Mesothelial cell of epicardium (in vitro differentiated cells): Measurements from ENCODE around the gene CUBN. TPM values are rescaled to one million over a fixed set of nuclear protein-coding genes. Genes with fewer than 3 reads are reported as not detected.

Experiments
- DNase-seq, 2 experiments: peaks; one replicate each; pipeline ENCODE4 v3.0.0; 2021; ENCODE audit warnings: low spot score in 2 of 2; ENCODE audit not compliant: unreplicated experiment in 2 of 2
- H3K27ac Mint-ChIP-seq: 2 replicates; pipeline ENCODE4 v1.8.0; 2021; ENCODE audit warnings: mixed read lengths
- H3K27me3 Mint-ChIP-seq: 2 replicates; pipeline ENCODE4 v1.8.0; 2021; ENCODE audit warnings: low read depth, mixed read lengths
- H3K36me3 Mint-ChIP-seq: 2 replicates; pipeline ENCODE4 v1.8.0; 2021; ENCODE audit warnings: mixed read lengths
- H3K4me1 Mint-ChIP-seq: 2 replicates; pipeline ENCODE4 v1.8.0; 2021; ENCODE audit warnings: mixed read lengths
- H3K4me3 Mint-ChIP-seq: 2 replicates; pipeline ENCODE4 v1.8.0; 2021; ENCODE audit warnings: mild to moderate bottlenecking, moderate library complexity, mixed read lengths
- H3K9me3 Mint-ChIP-seq: 2 replicates; pipeline ENCODE4 v1.8.0; 2021; ENCODE audit warnings: mixed read lengths
- total RNA-seq: library from RNA; stranded (reverse); gene quantifications from 3 replicates; pipeline ENCODE4 v1.2.1, GENCODE V29; 2021
- TF ChIP-seq, protein P1 (sequence below): fragments of 200-600 bp; sonication (generic); IDR thresholded peaks from one replicate; pipeline ENCODE4 v1.5.0; 2021; ENCODE audit warnings: antibody characterized with exemption; ENCODE audit not compliant: unreplicated experiment

The CUBN gene
- total RNA-seq, 1 donor from 2014 or later, result 1.5 TPM

DNA sequence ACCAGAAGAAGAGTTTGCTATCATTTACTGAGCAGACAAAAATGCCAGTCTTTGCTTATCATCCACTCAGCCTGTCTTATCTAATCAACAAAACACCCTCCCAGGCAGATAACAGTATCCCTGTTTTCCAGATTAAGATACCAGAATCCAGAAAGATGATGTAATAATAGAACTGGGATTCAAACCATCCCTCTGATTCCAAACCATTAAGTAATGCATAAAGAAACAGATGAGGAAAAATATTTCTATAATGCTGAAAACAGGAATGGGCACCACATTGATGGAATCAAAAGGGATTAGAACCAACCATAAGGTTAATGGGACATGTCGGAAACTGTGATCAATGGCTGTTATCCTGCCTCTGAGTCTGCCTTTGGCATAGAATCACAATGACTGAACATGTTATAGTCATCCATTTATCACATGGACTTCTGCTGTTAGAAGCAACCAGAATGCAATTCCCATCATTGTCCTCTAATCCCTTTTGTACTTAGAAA is 220.3 kb downstream of the CUBN start:
- DNase-seq, result no peak
- Mint-ChIP-seq H3K4me1 (peaks cover 19% of the 10 kb centered on the region), H3K27ac (no peak overlapping the region), H3K4me3 (no peak overlapping the region), H3K36me3 (no peaks in the 10 kb centered on the region), H3K9me3 (no peaks in the 10 kb centered on the region), H3K27me3 (no peaks in the 10 kb centered on the region)
- TF ChIP-seq, protein P1, sequence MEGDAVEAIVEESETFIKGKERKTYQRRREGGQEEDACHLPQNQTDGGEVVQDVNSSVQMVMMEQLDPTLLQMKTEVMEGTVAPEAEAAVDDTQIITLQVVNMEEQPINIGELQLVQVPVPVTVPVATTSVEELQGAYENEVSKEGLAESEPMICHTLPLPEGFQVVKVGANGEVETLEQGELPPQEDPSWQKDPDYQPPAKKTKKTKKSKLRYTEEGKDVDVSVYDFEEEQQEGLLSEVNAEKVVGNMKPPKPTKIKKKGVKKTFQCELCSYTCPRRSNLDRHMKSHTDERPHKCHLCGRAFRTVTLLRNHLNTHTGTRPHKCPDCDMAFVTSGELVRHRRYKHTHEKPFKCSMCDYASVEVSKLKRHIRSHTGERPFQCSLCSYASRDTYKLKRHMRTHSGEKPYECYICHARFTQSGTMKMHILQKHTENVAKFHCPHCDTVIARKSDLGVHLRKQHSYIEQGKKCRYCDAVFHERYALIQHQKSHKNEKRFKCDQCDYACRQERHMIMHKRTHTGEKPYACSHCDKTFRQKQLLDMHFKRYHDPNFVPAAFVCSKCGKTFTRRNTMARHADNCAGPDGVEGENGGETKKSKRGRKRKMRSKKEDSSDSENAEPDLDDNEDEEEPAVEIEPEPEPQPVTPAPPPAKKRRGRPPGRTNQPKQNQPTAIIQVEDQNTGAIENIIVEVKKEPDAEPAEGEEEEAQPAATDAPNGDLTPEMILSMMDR, result no peak

DNA sequence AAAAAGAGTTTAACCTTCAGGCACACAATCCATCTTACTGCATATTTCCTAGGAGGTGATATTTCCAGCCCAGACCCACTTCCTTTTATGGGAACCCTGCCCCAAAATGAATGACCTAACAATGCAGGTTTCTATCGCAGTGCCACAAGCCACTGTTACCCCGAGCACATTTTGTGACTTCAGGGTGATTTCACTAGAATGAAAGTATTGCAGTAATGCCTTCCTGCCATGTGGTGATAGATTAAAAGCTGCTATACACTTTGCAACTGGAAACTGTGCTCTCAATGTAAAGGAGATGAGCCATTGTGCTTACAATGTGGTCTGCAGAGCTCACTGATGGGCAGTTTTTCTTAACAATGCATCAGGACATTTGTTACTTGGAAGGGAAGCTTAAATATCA is 221.9 kb downstream of the CUBN start:
- DNase-seq, result no peak
- H3K36me3 Mint-ChIP-seq, result peaks cover 2% of the 10 kb centered on the region
- H3K27ac Mint-ChIP-seq, result peak overlapping the region; percentile 40
- H3K4me1 Mint-ChIP-seq, result peaks cover 19% of the 10 kb centered on the region
- H3K27me3 Mint-ChIP-seq, result no peaks in the 10 kb centered on the region
- no peak overlapping the region for H3K4me3 Mint-ChIP-seq
- TF ChIP-seq, protein P1, result no peak
- H3K9me3 Mint-ChIP-seq, result peaks cover 7% of the 10 kb centered on the region

DNA sequence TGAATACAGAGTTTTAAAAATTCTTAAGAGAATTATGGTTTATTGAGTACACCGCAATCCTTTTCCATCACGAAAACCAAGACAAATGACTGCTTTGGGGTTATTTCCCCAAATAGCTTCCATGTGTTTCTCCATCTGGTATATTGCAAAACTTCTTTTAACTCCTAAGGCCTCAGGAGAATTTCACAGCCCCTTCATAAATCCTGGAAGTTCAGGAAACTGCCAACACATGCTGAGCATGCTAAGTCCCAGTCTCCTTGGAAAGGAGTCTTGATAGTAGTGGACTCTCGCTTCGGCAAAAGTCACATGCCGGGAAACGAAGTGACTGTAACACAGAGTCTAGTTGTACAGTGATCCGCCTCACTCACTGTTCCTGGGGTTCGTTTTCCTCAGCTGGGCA is 224.3 kb downstream of the CUBN start:
- TF ChIP-seq, protein P1, result no peak
- Mint-ChIP-seq H3K27me3 (no peaks in the 10 kb centered on the region), H3K9me3 (peaks cover 11% of the 10 kb centered on the region), H3K4me1 (peaks cover 19% of the 10 kb centered on the region), H3K4me3 (no peak overlapping the region), H3K36me3 (peaks cover 5% of the 10 kb centered on the region), H3K27ac (peak overlapping the region; percentile 5)
- DNase-seq, result no peak

GRCh38 chr10:16904639-16905061 is 225.0 kb downstream of the CUBN start:
- Mint-ChIP-seq H3K27me3 (no peaks in the 10 kb centered on the region), H3K4me1 (peaks cover 15% of the 10 kb centered on the region), H3K4me3 (no peak overlapping the region), H3K36me3 (peaks cover 5% of the 10 kb centered on the region), H3K9me3 (peaks cover 11% of the 10 kb centered on the region), H3K27ac (peak overlapping the region; percentile 5)
- TF ChIP-seq, protein P1, result no peak
- no peak for DNase-seq

DNA sequence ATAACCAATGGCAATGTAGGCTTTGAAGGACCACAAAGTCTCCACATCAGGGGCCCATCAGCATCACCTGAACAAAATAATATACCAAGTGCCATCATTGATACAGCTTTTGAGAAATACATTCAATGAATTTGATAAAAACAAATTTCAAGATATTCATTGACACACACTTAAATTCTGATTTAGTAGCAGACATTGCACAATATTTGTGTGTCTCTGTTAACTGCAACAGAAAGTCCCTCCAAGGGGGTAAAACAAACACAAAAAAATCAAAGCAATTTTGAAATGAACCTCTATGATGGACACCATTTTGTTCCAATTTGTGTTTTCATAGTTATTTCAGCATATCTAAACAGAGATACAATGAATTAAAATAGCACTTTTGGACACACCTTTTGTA is 225.6 kb downstream of the CUBN start:
- Mint-ChIP-seq H3K27ac (no peak overlapping the region), H3K27me3 (no peaks in the 10 kb centered on the region), H3K36me3 (peaks cover 5% of the 10 kb centered on the region), H3K4me1 (peaks cover 14% of the 10 kb centered on the region), H3K9me3 (peaks cover 11% of the 10 kb centered on the region), H3K4me3 (no peak overlapping the region)
- TF ChIP-seq, protein P1, result no peak
- DNase-seq, result no peak

DNA sequence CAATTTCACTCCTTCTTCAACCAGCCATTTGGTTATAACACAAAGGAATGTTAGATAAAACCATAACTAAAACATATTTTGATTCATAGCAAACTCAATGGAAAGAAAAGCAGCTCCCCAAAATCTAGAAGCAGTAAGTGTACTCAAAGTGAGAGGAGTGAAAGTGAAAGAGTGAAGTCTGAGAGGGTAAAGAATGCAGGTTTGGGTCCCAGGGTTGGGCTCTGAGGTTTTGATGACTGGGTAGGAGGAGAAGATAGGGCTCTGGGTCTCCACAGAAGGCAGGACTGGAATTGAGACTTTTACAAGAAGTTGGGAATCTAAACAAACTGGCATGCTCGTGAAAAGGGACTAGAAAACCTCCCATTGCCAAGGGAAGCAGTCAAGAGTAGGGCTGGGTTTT is 227.0 kb downstream of the CUBN start:
- DNase-seq, result no peak
- Mint-ChIP-seq H3K4me3 (no peak overlapping the region), H3K27me3 (no peaks in the 10 kb centered on the region), H3K4me1 (peaks cover 11% of the 10 kb centered on the region), H3K27ac (no peak overlapping the region), H3K9me3 (peaks cover 11% of the 10 kb centered on the region), H3K36me3 (peaks cover 5% of the 10 kb centered on the region)
- TF ChIP-seq, protein P1, result no peak
